K562 (cell line): ENCODE results near the gene IGF2. TPM values are rescaled to one million over a fixed set of nuclear protein-coding genes. Genes with fewer than 3 reads are reported as not detected.

ENCODE experiments used
- ATAC-seq: fragments of 200-7000 bp; cut with Tn5 transposase; 3 replicates; pipeline ENCODE4 v1.9.1; 2020; ENCODE audit warnings: moderate library complexity
- BruUV-seq: library from RNA; stranded (reverse); fragments of 400-500 nt; replicated peaks from 2 replicates; lab custom pipeline; 2021; lab: Mats Ljungman, UMichigan
- CTCF ChIA-PET: fragments of 300-600 bp; formaldehyde crosslinking; extraction: SDS; loops from one replicate; lab custom pipeline; 2021; ENCODE audit warnings: low intra/inter-chr PET ratio; lab: Yijun Ruan, JAX
- POLR2A ChIA-PET: fragments of 300-600, 350-650 bp; sonication (Branson Sonifier 250); formaldehyde crosslinking; extraction: SDS; loops from one replicate; lab custom pipeline; 2021; ENCODE audit warnings: antibody characterized with exemption, inconsistent platforms; lab: Yijun Ruan, JAX
- DNase-seq, 4 experiments: peaks; one replicate each; pipeline versions ENCODE4 v3.0.0 to v3.0.0-alpha.2; 2011 to 2018; ENCODE audit warnings: low spot score in 3 of 4, mixed read lengths in 3 of 4; ENCODE audit errors: extremely low read depth in 1 of 4
- FAIRE-seq: peaks from 2 replicates; lab custom pipeline; 2011; peaks lifted over from hg19 to GRCh38; lab: Jason Lieb, UNC
- H2AFZ ChIP-seq: 2 replicates; pipeline ENCODE4 v1.6.0; 2011; ENCODE audit warnings: low read depth, low read length, control low read depth, inconsistent platforms
- H3K27ac ChIP-seq: fragments of 200-600 bp; 3 replicates; pipeline ENCODE4 v1.8.0; 2011; ENCODE audit warnings: low read depth, mild to moderate bottlenecking, control low read depth, inconsistent platforms, low read length, moderate library complexity, mixed read lengths; ENCODE audit errors: extremely low read depth
- H3K27me3 ChIP-seq, 2 experiments: fragments of 300-600 bp in 1 of 2; 2 replicates in 1 of 2; 3 replicates in 1 of 2; pipeline versions ENCODE4 v1.6.0 to v1.8.0; 2011; ENCODE audit warnings: inconsistent platforms in 2 of 2, low read length in 2 of 2, mild to moderate bottlenecking in 1 of 2, mixed read lengths in 1 of 2, moderate library complexity in 1 of 2; ENCODE audit not compliant: control insufficient read depth in 2 of 2, insufficient read depth in 2 of 2
- H3K36me3 ChIP-seq: fragments of 300-600 bp; 3 replicates; pipeline ENCODE4 v1.8.0; 2011; ENCODE audit warnings: mild to moderate bottlenecking, low read length, inconsistent platforms; ENCODE audit not compliant: control insufficient read depth, insufficient read depth
- H3K4me1 ChIP-seq, 2 experiments: fragments of 200-600 bp in 1 of 2; replicated peaks in 1 of 2; 2 replicates in 1 of 2; 3 replicates in 1 of 2; pipeline versions ENCODE4 v1.5.1 to v1.8.0; 2011; ENCODE audit warnings: inconsistent platforms in 2 of 2, low read length in 2 of 2, mild to moderate bottlenecking in 1 of 2, mixed read lengths in 1 of 2, moderate library complexity in 1 of 2; ENCODE audit not compliant: control insufficient read depth in 2 of 2, insufficient read depth in 2 of 2
- H3K4me2 ChIP-seq: 2 replicates; pipeline ENCODE4 v1.6.1; 2011; ENCODE audit warnings: low read length, control low read depth, inconsistent platforms, mixed read lengths; ENCODE audit not compliant: insufficient read depth
- H3K4me3 ChIP-seq: fragments of 200-600 bp; sonication (generic), shearing (Covaris generic); 2 replicates; pipeline ENCODE4 v1.5.1; 2016; ENCODE audit warnings: control low read depth, inconsistent platforms
- H3K79me2 ChIP-seq: fragments of 200-600 bp; 3 replicates; pipeline ENCODE4 v1.8.0; 2011; ENCODE audit warnings: low read length, inconsistent platforms; ENCODE audit not compliant: control insufficient read depth, insufficient read depth
- H3K9ac ChIP-seq, 2 experiments: 2 replicates each; pipeline versions ENCODE4 v1.6.0 to v1.6.1; 2011; ENCODE audit warnings: low read depth in 2 of 2, low read length in 2 of 2, control low read depth in 1 of 2, inconsistent platforms in 1 of 2, mild to moderate bottlenecking in 1 of 2, mixed read lengths in 1 of 2; ENCODE audit not compliant: insufficient read depth in 1 of 2
- H3K9me1 ChIP-seq: one replicate; pipeline ENCODE4 v1.6.0; 2011; ENCODE audit warnings: inconsistent platforms, mild to moderate bottlenecking, low read length, moderate library complexity; ENCODE audit not compliant: control insufficient read depth, insufficient read depth
- H3K9me3 ChIP-seq: replicated peaks from 2 replicates; pipeline ENCODE4 v1.5.1; 2011; ENCODE audit warnings: low read depth, low read length, inconsistent platforms; ENCODE audit not compliant: control insufficient read depth, insufficient read depth
- H4K20me1 ChIP-seq: replicated peaks from 2 replicates; pipeline ENCODE4 v1.6.1; 2011; ENCODE audit warnings: low read length, inconsistent platforms, mixed read lengths; ENCODE audit not compliant: control insufficient read depth, insufficient read depth
- CC2D1A ChIP-seq: fragments of 450-650 bp; IDR thresholded peaks from 2 replicates; pipeline ENCODE4 v1.6.1; 2017; ENCODE audit warnings: mild to moderate bottlenecking
- GTF2A2 ChIP-seq: IDR thresholded peaks from 2 replicates; pipeline ENCODE4 v1.6.1; 2016; ENCODE audit warnings: mild to moderate bottlenecking, missing genetic modification characterization, missing compliant biosample characterization
- HDAC8 ChIP-seq: fragments of 450-650 bp; IDR thresholded peaks from 2 replicates; pipeline ENCODE4 v1.6.1; 2016; ENCODE audit warnings: mild to moderate bottlenecking, missing genetic modification characterization, moderate library complexity, missing compliant biosample characterization
- ZFP1 ChIP-seq: fragments of 450-650 bp; formaldehyde crosslinking; IDR thresholded peaks from 2 replicates; pipeline ENCODE4 v1.4.0; 2020; ENCODE audit warnings: mild to moderate bottlenecking, mixed read lengths
- ZFX ChIP-seq: sonication (generic); formaldehyde crosslinking; IDR thresholded peaks from 2 replicates; pipeline ENCODE4 v1.8.0; 2022; ENCODE audit warnings: mild to moderate bottlenecking, missing genetic modification reagents, moderate library complexity
- ZNF12 ChIP-seq: sonication (generic); formaldehyde crosslinking; IDR thresholded peaks from 2 replicates; pipeline ENCODE4 v1.4.0; 2020; ENCODE audit warnings: mild to moderate bottlenecking, missing genetic modification reagents
- WGBS: fragments of 100-300 bp; shearing (Covaris generic); methylation state at CpG from one replicate; pipeline ENCODE4 v1.1.6; 2016; ENCODE audit warnings: low coverage, mixed read lengths; ENCODE audit not compliant: insufficient coverage; ENCODE audit errors: missing lambda C conversion rate; 5-methylcytosine and 5-hydroxymethylcytosine counted together
- in situ Hi-C: fragments of 300-500 bp; cut with MboI; formaldehyde crosslinking; loops from 4 replicates; pipeline ENCODE4 v1.15.0; 2018; ENCODE audit warnings: inconsistent platforms, mixed read lengths
- intact Hi-C: fragments of 100-400 bp; cut with micrococcal nuclease; formaldehyde crosslinking; loops from 2 replicates; pipeline ENCODE4 v1.14.2; 2022
- polyA plus RNA-seq, 8 experiments: library from polyadenylated mRNA; depleted of rRNA in 4 of 8; stranded (reverse) in 5 of 8; unstranded in 3 of 8; fragments of >200 nt; fragmentation: Nextera tagmentation in 2 of 8; fragmentation: Illumina TruSeq in 1 of 8; extraction: Ambion mirVana in 2 of 8; extraction: Trizol in 1 of 8; gene quantifications; 2 replicates each; pipeline versions ENCODE4 v1.2.1 to v1.2.3, GENCODE V29; 2011 to 2014; ENCODE audit warnings: inconsistent platforms in 1 of 8, missing spikeins in 1 of 8
- total RNA-seq, 7 experiments: library from RNA; depleted of rRNA in 6 of 7; stranded (reverse); fragments of >200 nt in 6 of 7; fragmentation: Illumina TruSeq in 2 of 7; extraction: Trizol in 2 of 7; gene quantifications; 2 replicates each; pipeline versions ENCODE4 v1.2.1 to v1.2.3, GENCODE V29; 2011 to 2021; ENCODE audit warnings: low replicate concordance in 1 of 7
- TF ChIP-seq, protein P1 (sequence below): sonication (generic); IDR thresholded peaks from 2 replicates; pipeline ENCODE4 v1.6.1; 2016

IGF2 gene
- total and polyA plus RNA-seq, 9 of the 15 experiments (the other 6 are each of a cell fraction or from before 2014, with no cell fraction given): 0.16 TPM; not detected in 8

GRCh38 chr11:2093575-2094353, 45.4 kb downstream of the IGF2 start:
- no peak for ATAC-seq
- Histone ChIP-seq H3K27ac (no peak overlapping the region), H3K9me3 (no peaks in the 10 kb centered on the region), H2AFZ (no peak overlapping the region), H4K20me1 (peaks cover 27% of the 10 kb centered on the region), H3K4me3 (no peak overlapping the region), H3K4me2 (no peak overlapping the region), H3K79me2 (no peaks in the 10 kb centered on the region), H3K27me3 (peaks cover 4 to 60% of the 10 kb centered on the region in 2 experiments; a peak in 3 of 5 replicates), H3K9me1 (no peaks in the 10 kb centered on the region), H3K4me1 (peaks cover 0 to 22% of the 10 kb centered on the region in 2 experiments; a peak in 2 of 5 replicates), H3K9ac (no peak overlapping the region), H3K36me3 (no peaks in the 10 kb centered on the region)
- in situ Hi-C loops (no loop called here), intact Hi-C loops (no loop called here)
- CTCF ChIA-PET: no interaction called here
- POLR2A ChIA-PET: interaction anchor here (1.1 kb wide), 1 partner anchor 104 kb away, joined by 3 read pairs; no protein-coding TSS in a partner anchor
- DNase-seq: no peak
- TF ChIP-seq GTF2A2 (tag) (no peak), ZFP1 (CRISPR knock-in tag) (0 out of 2 replicates have a peak, but pooled peaks have one; percentile 11), ZNF12 (CRISPR knock-in tag) (no peak), HDAC8 (tag) (no peak), CC2D1A (no peak), ZFX (CRISPR knock-in tag) (no peak)
- TF ChIP-seq, protein P1, sequence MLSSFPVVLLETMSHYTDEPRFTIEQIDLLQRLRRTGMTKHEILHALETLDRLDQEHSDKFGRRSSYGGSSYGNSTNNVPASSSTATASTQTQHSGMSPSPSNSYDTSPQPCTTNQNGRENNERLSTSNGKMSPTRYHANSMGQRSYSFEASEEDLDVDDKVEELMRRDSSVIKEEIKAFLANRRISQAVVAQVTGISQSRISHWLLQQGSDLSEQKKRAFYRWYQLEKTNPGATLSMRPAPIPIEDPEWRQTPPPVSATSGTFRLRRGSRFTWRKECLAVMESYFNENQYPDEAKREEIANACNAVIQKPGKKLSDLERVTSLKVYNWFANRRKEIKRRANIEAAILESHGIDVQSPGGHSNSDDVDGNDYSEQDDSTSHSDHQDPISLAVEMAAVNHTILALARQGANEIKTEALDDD: no peak
- FAIRE-seq: no peak
- no TSS peak for BruUV-seq
- 0% methylated on average over 16 of the region's 18 CpGs for WGBS
